Measurements from ENCODE around the gene RFPL3. TPM values are rescaled to one million over a fixed set of nuclear protein-coding genes. Genes with fewer than 3 reads are reported as not detected.

Gene RFPL3
- total and polyA plus RNA-seq, 5 donors from 2014 or later, result not detected

- Mint-ChIP-seq H3K27ac (no peak overlapping the region), H3K9me3 (peaks cover 0 to 4% (median 0%) of the 10 kb centered on the region in 7 donors), H3K36me3 (no peaks in the 10 kb centered on the region), H3K4me1 (no peaks in the 10 kb centered on the region), H3K4me3 (no peak overlapping the region), H3K27me3 (no peaks in the 10 kb centered on the region)
- no peaks in the 10 kb centered on the region for H3K4me1 ChIP-seq (ENCODE audit: control insufficient read depth, insufficient read depth, low read length, poor library complexity, severe bottlenecking)
- no peak for ATAC-seq (ENCODE audit: low read depth in 2 of 2)
- H3K27ac ChIP-seq (ENCODE audit: insufficient read depth, low read length, poor library complexity, severe bottlenecking), result no peak overlapping the region
- no peaks in the 10 kb centered on the region for H3K36me3 ChIP-seq (ENCODE audit: control insufficient read depth, insufficient read depth, low read length)
- no peak for DNase-seq
- H3K27me3 ChIP-seq (ENCODE audit: control insufficient read depth, insufficient read depth, low read length), result no peaks in the 10 kb centered on the region
- no peak overlapping the region for H3K4me3 ChIP-seq (ENCODE audit: low read depth, low read length)
- no peaks in the 10 kb centered on the region for H3K9me3 ChIP-seq (ENCODE audit: control insufficient read depth in 2 of 2, low read length in 2 of 2)
Measured at GRCh38 chr22:32325811-32326237, 31.8 kb upstream of the RFPL3 start.

- H3K9me3 Mint-ChIP-seq, result peaks cover 0 to 2% (median 0%) of the 10 kb centered on the region in 7 donors
- ATAC-seq (ENCODE audit: low read depth in 2 of 2) (no peak), DNase-seq (no peak)
- no peaks in the 10 kb centered on the region for H3K4me1 Mint-ChIP-seq
- no peaks in the 10 kb centered on the region for H3K36me3 ChIP-seq (ENCODE audit: control insufficient read depth, insufficient read depth, low read length)
- H3K4me3 ChIP-seq (ENCODE audit: low read depth, low read length), result no peak overlapping the region
- H3K27me3 ChIP-seq (ENCODE audit: control insufficient read depth, insufficient read depth, low read length), result no peaks in the 10 kb centered on the region
- H3K36me3 Mint-ChIP-seq, result no peaks in the 10 kb centered on the region
- no peaks in the 10 kb centered on the region for H3K4me1 ChIP-seq (ENCODE audit: control insufficient read depth, insufficient read depth, low read length, poor library complexity, severe bottlenecking)
- H3K27ac ChIP-seq (ENCODE audit: insufficient read depth, low read length, poor library complexity, severe bottlenecking), result no peak overlapping the region
- H3K4me3 Mint-ChIP-seq, result no peak overlapping the region
- no peak overlapping the region for H3K27ac Mint-ChIP-seq
- H3K27me3 Mint-ChIP-seq, result no peaks in the 10 kb centered on the region
- H3K9me3 ChIP-seq (ENCODE audit: control insufficient read depth in 2 of 2, low read length in 2 of 2), result no peaks in the 10 kb centered on the region
Measured at GRCh38 chr22:32326647-32327046, 31.0 kb upstream of the RFPL3 start.

- Mint-ChIP-seq H3K27ac (no peak overlapping the region), H3K36me3 (no peaks in the 10 kb centered on the region), H3K9me3 (no peaks in the 10 kb centered on the region), H3K4me1 (no peaks in the 10 kb centered on the region), H3K4me3 (no peak overlapping the region), H3K27me3 (no peaks in the 10 kb centered on the region)
- Histone ChIP-seq H3K27me3 (ENCODE audit: control insufficient read depth, insufficient read depth, low read length) (no peaks in the 10 kb centered on the region), H3K4me1 (ENCODE audit: control insufficient read depth, insufficient read depth, low read length, poor library complexity, severe bottlenecking) (no peaks in the 10 kb centered on the region), H3K36me3 (ENCODE audit: control insufficient read depth, insufficient read depth, low read length) (no peaks in the 10 kb centered on the region), H3K27ac (ENCODE audit: insufficient read depth, low read length, poor library complexity, severe bottlenecking) (no peak overlapping the region), H3K9me3 (ENCODE audit: control insufficient read depth in 2 of 2, low read length in 2 of 2) (no peaks in the 10 kb centered on the region), H3K4me3 (ENCODE audit: low read depth, low read length) (no peak overlapping the region)
- no peak for DNase-seq
- no peak for ATAC-seq (ENCODE audit: low read depth in 2 of 2)
Measured at GRCh38 chr22:32327066-32327465, 30.6 kb upstream of the RFPL3 start.

- H3K4me1 Mint-ChIP-seq, result no peaks in the 10 kb centered on the region
- no peaks in the 10 kb centered on the region for H3K4me1 ChIP-seq (ENCODE audit: control insufficient read depth, insufficient read depth, low read length, poor library complexity, severe bottlenecking)
- no peaks in the 10 kb centered on the region for H3K36me3 Mint-ChIP-seq
- no peak overlapping the region for H3K27ac Mint-ChIP-seq
- no peak overlapping the region for H3K27ac ChIP-seq (ENCODE audit: insufficient read depth, low read length, poor library complexity, severe bottlenecking)
- no peak for ATAC-seq (ENCODE audit: low read depth in 2 of 2)
- no peaks in the 10 kb centered on the region for H3K27me3 Mint-ChIP-seq
- no peaks in the 10 kb centered on the region for H3K9me3 Mint-ChIP-seq
- H3K27me3 ChIP-seq (ENCODE audit: control insufficient read depth, insufficient read depth, low read length), result no peaks in the 10 kb centered on the region
- no peak for DNase-seq
- no peak overlapping the region for H3K4me3 Mint-ChIP-seq
- H3K9me3 ChIP-seq (ENCODE audit: control insufficient read depth in 2 of 2, low read length in 2 of 2), result no peaks in the 10 kb centered on the region
- H3K36me3 ChIP-seq (ENCODE audit: control insufficient read depth, insufficient read depth, low read length), result no peaks in the 10 kb centered on the region
- H3K4me3 ChIP-seq (ENCODE audit: low read depth, low read length), result no peak overlapping the region
Measured at GRCh38 chr22:32327596-32328171, 30.0 kb upstream of the RFPL3 start.

- H3K36me3 Mint-ChIP-seq, result no peaks in the 10 kb centered on the region
- Histone ChIP-seq H3K9me3 (ENCODE audit: control insufficient read depth in 2 of 2, low read length in 2 of 2) (no peaks in the 10 kb centered on the region), H3K36me3 (ENCODE audit: control insufficient read depth, insufficient read depth, low read length) (no peaks in the 10 kb centered on the region), H3K27ac (ENCODE audit: insufficient read depth, low read length, poor library complexity, severe bottlenecking) (no peak overlapping the region), H3K27me3 (ENCODE audit: control insufficient read depth, insufficient read depth, low read length) (no peaks in the 10 kb centered on the region), H3K4me1 (ENCODE audit: control insufficient read depth, insufficient read depth, low read length, poor library complexity, severe bottlenecking) (no peaks in the 10 kb centered on the region), H3K4me3 (ENCODE audit: low read depth, low read length) (no peak overlapping the region)
- no peak for ATAC-seq (ENCODE audit: low read depth in 2 of 2)
- H3K9me3 Mint-ChIP-seq, result no peaks in the 10 kb centered on the region
- H3K4me3 Mint-ChIP-seq, result no peak overlapping the region
- H3K27me3 Mint-ChIP-seq, result no peaks in the 10 kb centered on the region
- H3K27ac Mint-ChIP-seq, result no peak overlapping the region
- no peak for DNase-seq
- no peaks in the 10 kb centered on the region for H3K4me1 Mint-ChIP-seq
Measured at GRCh38 chr22:32328306-32329201, 29.1 kb upstream of the RFPL3 start.

GRCh38 chr22:32329202-32329645 is 28.4 kb upstream of the RFPL3 start:
- Histone ChIP-seq H3K27me3 (ENCODE audit: control insufficient read depth, insufficient read depth, low read length) (no peaks in the 10 kb centered on the region), H3K36me3 (ENCODE audit: control insufficient read depth, insufficient read depth, low read length) (no peaks in the 10 kb centered on the region), H3K27ac (ENCODE audit: insufficient read depth, low read length, poor library complexity, severe bottlenecking) (no peak overlapping the region), H3K9me3 (ENCODE audit: control insufficient read depth in 2 of 2, low read length in 2 of 2) (no peaks in the 10 kb centered on the region), H3K4me1 (ENCODE audit: control insufficient read depth, insufficient read depth, low read length, poor library complexity, severe bottlenecking) (no peaks in the 10 kb centered on the region), H3K4me3 (ENCODE audit: low read depth, low read length) (no peak overlapping the region)
- H3K4me3 Mint-ChIP-seq, result no peak overlapping the region
- no peaks in the 10 kb centered on the region for H3K9me3 Mint-ChIP-seq
- no peaks in the 10 kb centered on the region for H3K27me3 Mint-ChIP-seq
- ATAC-seq (ENCODE audit: low read depth in 2 of 2), result no peak
- DNase-seq, result no peak
- H3K36me3 Mint-ChIP-seq, result no peaks in the 10 kb centered on the region
- H3K4me1 Mint-ChIP-seq, result no peaks in the 10 kb centered on the region
- H3K27ac Mint-ChIP-seq, result no peak overlapping the region

GRCh38 chr22:32331236-32331917 is 26.3 kb upstream of the RFPL3 start:
- H3K9me3 Mint-ChIP-seq, result no peaks in the 10 kb centered on the region
- Histone ChIP-seq H3K4me3 (ENCODE audit: low read depth, low read length) (no peak overlapping the region), H3K27ac (ENCODE audit: insufficient read depth, low read length, poor library complexity, severe bottlenecking) (no peak overlapping the region), H3K36me3 (ENCODE audit: control insufficient read depth, insufficient read depth, low read length) (no peaks in the 10 kb centered on the region), H3K9me3 (ENCODE audit: control insufficient read depth in 2 of 2, low read length in 2 of 2) (no peaks in the 10 kb centered on the region), H3K4me1 (ENCODE audit: control insufficient read depth, insufficient read depth, low read length, poor library complexity, severe bottlenecking) (no peaks in the 10 kb centered on the region), H3K27me3 (ENCODE audit: control insufficient read depth, insufficient read depth, low read length) (no peaks in the 10 kb centered on the region)
- no peaks in the 10 kb centered on the region for H3K4me1 Mint-ChIP-seq
- DNase-seq (no peak), ATAC-seq (ENCODE audit: low read depth in 2 of 2) (no peak)
- no peak overlapping the region for H3K27ac Mint-ChIP-seq
- H3K27me3 Mint-ChIP-seq, result no peaks in the 10 kb centered on the region
- H3K4me3 Mint-ChIP-seq, result no peak overlapping the region
- no peaks in the 10 kb centered on the region for H3K36me3 Mint-ChIP-seq

Measured in CD4-positive, CD25-positive, alpha-beta regulatory T cell (primary cell).